ENCODE data around the gene RTP3. TPM values are rescaled to one million over a fixed set of nuclear protein-coding genes. Genes with fewer than 3 reads are reported as not detected.

Gene RTP3
- total RNA-seq = not detected

GRCh38 chr3:46497556-46498265 lies at the start of gene RTP3:
Gene RTP3 (plus strand): TSS chr3:46497976. CDS start chr3:46498063, 87 bp downstream.
- no peak within 1 kb of the TSS for H3K4me3 ChIP-seq
- no peak within 1 kb of the TSS for H3K27ac ChIP-seq
- TF ChIP-seq CTCF (IDR thresholded peaks at IDR 0.05) = no peak
- no peak for TF ChIP-seq POLR2A (IDR thresholded peaks at IDR 0.05)
- intact Hi-C loops (cut with DNase I) = no loop called here
- peaks cover 0 to 14% (median 0%) of the 10 kb centered on the region in 4 donors for H3K27me3 ChIP-seq
- H3K9me3 ChIP-seq = no peaks in the 10 kb centered on the region
- DNase-seq = no peak
- no peaks in the 10 kb centered on the region for H3K36me3 ChIP-seq
- 61 to 65% methylated on average over 3 to 5 of the region's 9 CpGs for WGBS, 2 donors
- H3K4me1 ChIP-seq = no peaks in the 10 kb centered on the region

GRCh38 chr3:46448721-46449120 lies 49.1 kb upstream of the RTP3 start:
- no peak for TF ChIP-seq POLR2A (IDR thresholded peaks at IDR 0.05)
- TF ChIP-seq CTCF (IDR thresholded peaks at IDR 0.05) = no peak
- H3K27ac ChIP-seq = no peak overlapping the region
- peaks cover 0 to 10% (median 0%) of the 10 kb centered on the region in 4 donors for H3K27me3 ChIP-seq
- no peaks in the 10 kb centered on the region for H3K36me3 ChIP-seq
- intact Hi-C loops (cut with DNase I) = no loop called here
- 81 to 83% methylated on average over 6 to 12 of the region's 17 CpGs for WGBS, 2 donors
- H3K4me1 ChIP-seq = peaks cover 0 to 9% (median 0%) of the 10 kb centered on the region in 3 donors
- H3K4me3 ChIP-seq = no peak overlapping the region
- H3K9me3 ChIP-seq = no peaks in the 10 kb centered on the region
- no peak for DNase-seq

GRCh38 chr3:46449755-46450552 lies 47.8 kb upstream of the RTP3 start:
- Histone ChIP-seq H3K27ac (no peak overlapping the region), H3K9me3 (no peaks in the 10 kb centered on the region), H3K36me3 (no peaks in the 10 kb centered on the region), H3K4me3 (no peak overlapping the region), H3K27me3 (peaks cover 0 to 10% (median 0%) of the 10 kb centered on the region in 4 donors), H3K4me1 (peaks cover 0 to 9% (median 0%) of the 10 kb centered on the region in 3 donors)
- 67 to 71% methylated on average over 7 to 11 of the region's 14 CpGs for WGBS, 2 donors
- intact Hi-C loops (cut with DNase I) = no loop called here
- peak in 4 of 6 experiments; percentile 32 to 46 (median 38) for TF ChIP-seq CTCF (IDR thresholded peaks at IDR 0.05)
- TF ChIP-seq POLR2A (IDR thresholded peaks at IDR 0.05) = no peak
- DNase-seq = no peak

GRCh38 chr3:46453526-46454208 lies 44.1 kb upstream of the RTP3 start:
- H3K36me3 ChIP-seq = no peaks in the 10 kb centered on the region
- H3K27me3 ChIP-seq = peaks cover 0 to 10% (median 0%) of the 10 kb centered on the region in 4 donors
- no peak for DNase-seq
- no peak overlapping the region for H3K27ac ChIP-seq
- no peak overlapping the region for H3K4me3 ChIP-seq
- WGBS, 2 donors = 75 to 83% methylated on average over 6 of the region's 7 CpGs
- intact Hi-C loops (cut with DNase I) = no loop called here
- H3K4me1 ChIP-seq = no peaks in the 10 kb centered on the region
- no peaks in the 10 kb centered on the region for H3K9me3 ChIP-seq
- TF ChIP-seq CTCF (IDR thresholded peaks at IDR 0.05) (no peak), POLR2A (IDR thresholded peaks at IDR 0.05) (no peak)

All from esophagus squamous epithelium (tissue), 5 donors.